ENCODE data around the gene POU6F2.

The POU6F2 gene

DNA sequence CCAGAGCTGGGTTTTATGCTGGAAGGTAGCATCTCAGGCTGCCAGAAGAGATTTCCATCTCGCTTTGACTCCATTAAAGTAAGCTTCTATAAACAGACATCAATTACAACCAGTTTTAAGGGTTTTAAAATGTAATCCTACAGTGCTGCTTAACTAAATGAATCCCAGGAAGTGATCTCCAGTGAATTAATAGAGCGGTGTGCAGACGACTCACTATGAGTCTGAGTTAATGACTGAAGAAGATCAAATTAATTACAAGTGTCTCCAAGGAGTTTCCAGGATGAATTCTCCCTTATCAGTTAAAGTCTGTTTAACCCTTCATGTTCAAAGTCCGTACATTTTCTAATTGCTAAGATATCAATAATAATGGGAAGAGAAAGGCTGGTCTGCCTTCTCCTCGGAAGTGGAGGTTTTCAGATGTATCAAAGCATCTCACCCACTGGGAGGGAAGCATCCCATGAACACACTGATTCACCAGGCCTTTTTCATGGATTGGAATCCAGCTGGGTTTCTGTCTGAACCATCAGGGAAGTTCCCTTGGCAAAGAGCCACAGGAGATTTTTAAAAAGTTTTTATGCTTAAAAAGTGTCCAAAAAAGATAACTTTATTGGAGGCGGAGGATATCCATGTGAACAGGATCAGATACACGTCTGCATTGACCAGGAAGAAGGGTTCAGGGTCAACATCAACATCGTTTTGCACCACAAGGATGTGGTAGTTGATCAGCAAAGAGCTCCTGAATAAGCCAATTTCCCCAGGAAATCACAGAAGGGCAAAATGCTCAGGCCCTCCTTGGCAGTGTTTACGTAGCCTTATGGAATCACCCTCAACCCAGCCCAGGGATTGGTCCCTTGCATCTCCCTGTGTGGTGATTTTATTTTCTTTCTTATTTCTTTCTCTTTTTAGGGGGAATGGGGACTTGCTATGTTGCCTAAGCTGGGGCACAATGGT is 288.2 kb downstream of the POU6F2 start:
- no peak for DNase-seq

- no peak for DNase-seq
These were observed 291.3 kb downstream of the POU6F2 start for GRCh38 chr7:39269034-39269433.

DNA sequence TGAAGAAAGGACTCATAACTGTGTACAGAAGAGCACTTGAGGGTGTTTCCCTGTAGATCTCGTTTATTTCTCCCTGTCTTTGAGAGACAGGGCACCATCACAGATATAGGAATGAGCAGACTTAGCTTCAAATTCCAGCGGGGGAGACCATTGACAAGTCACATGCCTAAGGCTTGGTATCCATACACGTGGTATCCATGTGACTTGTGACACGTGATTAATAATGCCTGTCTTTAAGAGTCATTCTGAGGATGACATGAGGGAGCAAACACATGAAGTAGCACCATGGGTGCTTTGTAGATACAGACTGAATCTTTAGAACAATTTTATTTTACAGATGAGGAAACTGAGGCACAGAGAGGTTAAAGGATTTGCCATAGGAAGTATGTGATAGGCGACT is 292.3 kb downstream of the POU6F2 start:
- DNase-seq, result no peak

DNA sequence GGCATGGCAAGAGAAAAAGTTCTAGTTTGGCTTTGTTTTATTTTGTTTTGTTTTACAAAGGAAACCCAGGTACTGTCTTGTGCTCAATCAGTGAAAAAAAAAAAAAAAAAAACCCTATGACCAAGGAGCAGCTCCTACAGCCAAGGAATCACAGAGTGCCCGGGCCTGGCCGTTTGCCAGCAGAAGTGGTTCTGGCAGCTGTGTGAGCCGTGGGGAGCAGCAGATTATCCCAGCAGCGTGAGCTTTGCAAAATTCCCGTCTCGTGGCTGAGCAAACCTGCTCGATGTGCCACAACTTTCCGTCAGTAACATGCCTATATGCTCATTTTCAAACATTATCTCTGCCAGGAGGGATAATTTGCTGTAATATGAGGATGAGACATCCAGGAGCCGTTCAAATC is 293.7 kb downstream of the POU6F2 start:
- no peak for DNase-seq

- no peak for DNase-seq
These were observed 294.4 kb downstream of the POU6F2 start for GRCh38 chr7:39272111-39272510.

GRCh38 chr7:39272691-39273090 is 295.0 kb downstream of the POU6F2 start:
- no peak for DNase-seq

- DNase-seq, result no peak
These were observed 302.6 kb downstream of the POU6F2 start for GRCh38 chr7:39280337-39280736.

GRCh38 chr7:39285256-39285655 is 307.5 kb downstream of the POU6F2 start:
- DNase-seq, result no peak

- DNase-seq, result no peak
These were observed 310.6 kb downstream of the POU6F2 start for GRCh38 chr7:39288303-39288702.

GRCh38 chr7:39291628-39292410 is 314.1 kb downstream of the POU6F2 start:
- no peak for DNase-seq

DNA sequence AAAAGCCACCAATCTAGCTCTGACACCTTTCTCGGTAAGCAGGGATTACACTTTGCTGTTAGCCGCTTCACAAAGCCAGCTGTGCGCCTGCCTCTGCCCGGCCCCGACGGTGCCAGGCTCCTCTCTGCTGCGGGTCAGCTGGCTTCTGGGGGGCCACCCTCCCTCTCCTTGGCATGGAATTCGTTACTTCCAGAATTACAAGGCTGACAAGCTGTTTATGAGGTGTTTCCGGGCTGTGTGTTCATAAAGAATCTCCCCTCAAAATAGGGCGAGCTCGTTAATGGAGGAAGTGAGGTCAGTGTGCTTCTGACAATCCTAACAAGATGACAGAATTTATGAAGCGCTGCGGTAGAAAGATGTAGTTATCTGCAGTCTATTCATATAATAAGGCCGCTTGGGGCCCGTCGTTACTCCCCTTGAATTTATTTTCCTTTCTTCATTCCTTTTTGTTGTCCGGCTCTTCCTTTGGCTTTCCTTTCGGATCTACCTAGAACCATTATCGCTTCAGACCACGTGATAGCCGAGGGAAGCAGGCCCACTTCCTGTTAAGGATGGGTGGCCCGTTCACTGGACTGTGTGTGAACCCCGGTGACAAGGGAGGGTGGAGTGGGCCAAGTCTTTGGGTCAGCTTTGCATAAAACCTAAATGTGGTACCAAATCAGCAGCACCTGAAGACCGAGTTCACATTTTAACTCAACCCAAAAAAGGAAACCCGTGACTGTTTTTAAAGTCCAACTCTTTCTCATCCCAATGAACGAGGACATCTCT is 315.5 kb downstream of the POU6F2 start:
- DNase-seq, result no peak

DNA sequence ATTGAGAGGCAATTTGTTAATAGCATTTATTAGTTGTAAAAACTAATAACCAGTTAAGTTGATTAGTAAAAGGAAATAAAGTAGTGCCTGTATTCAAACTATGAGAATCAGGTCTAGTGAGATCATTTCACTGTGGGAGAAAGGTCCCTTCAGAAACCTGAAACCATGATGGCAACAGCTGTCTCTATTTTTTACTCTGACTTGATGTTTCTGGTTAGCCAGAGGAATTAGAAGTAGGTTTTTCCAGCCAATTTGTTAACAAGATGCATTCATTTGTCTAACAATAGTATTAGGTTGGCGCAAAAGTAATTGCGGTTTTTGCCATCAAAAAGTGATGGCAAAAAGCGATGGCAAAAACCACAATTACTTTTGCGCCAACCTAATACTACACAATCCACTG is 316.3 kb downstream of the POU6F2 start:
- no peak for DNase-seq

DNA sequence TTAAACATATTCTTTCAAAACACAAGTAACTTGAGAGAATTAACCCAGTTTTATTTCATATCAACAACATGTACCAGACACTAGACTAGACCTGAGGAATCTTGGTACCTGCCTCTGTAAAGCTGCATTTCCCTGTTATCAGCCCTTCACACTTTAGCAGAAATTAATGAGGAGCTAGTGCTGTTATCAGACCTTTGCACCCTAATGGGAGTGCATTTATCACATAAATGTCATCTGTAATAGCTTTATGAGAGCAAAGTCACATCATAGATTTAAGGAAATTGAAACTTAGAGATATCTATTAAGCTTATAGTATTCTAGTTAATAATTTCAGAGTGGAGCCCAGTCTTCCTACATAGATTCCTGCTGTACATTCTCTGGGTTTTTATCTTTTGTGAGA is 318.1 kb downstream of the POU6F2 start:
- DNase-seq, result peak; percentile 25

GRCh38 chr7:39299695-39300094 is 322.0 kb downstream of the POU6F2 start:
- DNase-seq, result no peak

DNA sequence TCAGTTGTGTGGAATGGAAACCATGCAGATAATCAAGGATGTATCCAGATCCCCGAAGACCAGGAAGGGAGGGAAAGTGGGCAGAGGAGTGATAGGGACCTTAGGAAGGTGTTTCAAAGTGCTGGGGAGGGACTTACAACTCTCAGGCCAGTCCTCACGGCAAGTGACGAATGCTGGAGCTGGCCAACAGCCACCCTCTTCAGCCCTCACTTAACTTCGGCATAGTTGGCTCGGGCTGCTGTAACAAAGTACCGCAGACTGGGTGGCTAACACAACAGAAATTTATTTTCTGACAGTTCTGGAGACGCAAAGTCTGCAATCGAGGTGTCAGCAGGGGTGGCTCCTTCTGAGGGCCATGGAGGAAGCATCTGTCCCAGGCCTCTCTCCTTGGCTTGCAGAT is 322.6 kb downstream of the POU6F2 start:
- DNase-seq, result no peak

DNA sequence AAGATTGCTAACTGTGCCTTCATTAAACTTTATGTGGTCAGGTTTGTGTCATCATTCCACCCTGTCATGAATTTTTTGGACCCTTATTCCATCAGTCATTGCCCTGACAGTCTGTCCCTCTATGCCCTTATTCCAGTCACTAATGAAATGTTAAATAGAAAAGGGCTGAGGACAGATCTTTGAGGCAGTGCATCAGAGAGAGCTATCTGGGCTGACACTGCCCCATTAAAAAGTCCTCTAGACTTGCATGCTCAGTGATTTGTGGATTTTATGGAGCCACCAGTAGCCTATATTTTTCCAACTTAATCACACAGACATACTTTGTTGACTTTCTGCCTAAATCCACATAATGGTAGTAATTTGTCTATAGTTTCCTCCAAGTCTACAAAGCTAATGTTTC is 323.8 kb downstream of the POU6F2 start:
- DNase-seq, result no peak

GRCh38 chr7:39304178-39304577 is 326.5 kb downstream of the POU6F2 start:
- no peak for DNase-seq

- no peak for DNase-seq
These were observed 327.1 kb downstream of the POU6F2 start for GRCh38 chr7:39304668-39305405.

DNA sequence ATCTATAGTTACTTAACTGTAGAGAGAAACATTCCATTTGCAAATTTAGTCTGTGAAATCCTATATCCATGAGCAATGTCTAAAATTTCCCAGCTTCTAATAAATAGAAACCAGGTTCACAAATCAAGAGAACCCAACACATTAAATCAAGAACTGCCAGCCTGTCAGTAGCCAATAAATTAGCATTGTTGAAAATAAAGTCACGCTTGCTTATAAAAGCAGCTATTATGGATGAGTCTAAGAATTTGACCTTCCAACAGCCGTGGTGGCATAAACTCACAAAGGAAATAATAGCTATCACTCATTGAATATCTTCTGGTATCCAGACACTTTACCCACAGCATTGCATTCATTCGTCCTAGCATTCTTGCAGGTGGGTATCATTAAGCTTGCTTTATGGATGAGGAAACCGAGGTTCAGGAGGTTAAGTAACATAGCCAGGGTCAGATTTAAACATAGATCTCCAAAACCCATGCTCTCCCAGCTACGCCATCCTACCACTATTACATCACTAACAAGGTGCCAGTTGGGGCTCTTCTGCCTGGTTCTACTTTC is 328.4 kb downstream of the POU6F2 start:
- no peak for DNase-seq

DNA sequence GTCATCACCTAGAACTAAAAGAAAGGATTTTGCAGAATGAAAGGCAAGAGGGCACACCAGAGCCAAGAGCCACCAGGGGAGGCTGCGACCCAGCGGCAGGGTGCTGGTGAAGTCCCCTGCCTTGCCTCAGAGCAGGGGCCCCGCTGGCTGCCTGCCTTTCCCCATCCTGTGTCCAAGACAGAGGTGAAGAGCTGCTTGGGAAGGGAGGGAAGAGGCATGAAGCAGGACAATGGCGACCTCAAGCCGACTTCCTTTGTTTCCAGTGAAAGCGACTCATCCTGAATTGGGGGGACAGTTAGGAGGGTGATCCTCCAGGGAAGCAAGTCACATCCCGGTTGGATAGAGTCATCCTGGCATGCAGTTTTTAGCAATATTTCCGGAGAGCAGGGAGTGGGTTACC is 333.0 kb downstream of the POU6F2 start:
- no peak for DNase-seq

DNA sequence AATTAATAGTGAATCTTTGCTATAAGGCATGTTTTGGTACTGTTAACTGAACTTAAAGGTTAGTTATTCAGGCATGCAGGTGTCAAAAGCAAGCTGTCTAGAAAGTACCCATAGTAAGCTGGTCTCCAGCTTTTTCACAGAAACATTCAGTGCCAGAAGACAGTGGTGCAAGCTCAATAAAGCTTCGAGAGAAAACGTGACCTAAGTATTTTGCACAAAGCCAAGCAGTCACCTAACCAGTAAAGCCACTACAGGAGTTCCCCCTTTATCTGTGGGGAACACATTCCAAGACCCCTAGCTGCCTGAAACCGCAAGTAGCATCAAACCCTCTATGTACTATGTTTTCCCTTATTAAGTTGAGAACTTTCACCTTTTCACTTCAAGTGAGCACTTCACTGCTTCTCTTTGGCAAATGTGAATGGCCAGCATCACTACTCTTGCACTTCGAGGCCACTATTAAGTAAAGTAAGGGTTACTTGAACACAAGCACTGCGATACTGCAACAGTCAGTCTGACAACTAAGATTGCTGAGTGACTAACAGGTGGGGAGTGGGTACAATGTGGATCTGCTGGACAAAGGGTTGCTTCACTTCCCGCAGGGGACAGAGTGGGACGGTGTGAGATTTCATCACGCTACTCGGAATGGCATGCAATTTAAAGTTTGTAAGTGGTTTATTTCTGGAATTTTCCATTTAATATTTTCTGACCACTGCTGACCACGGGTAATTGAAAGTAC is 334.7 kb downstream of the POU6F2 start:
- DNase-seq, result no peak

DNA sequence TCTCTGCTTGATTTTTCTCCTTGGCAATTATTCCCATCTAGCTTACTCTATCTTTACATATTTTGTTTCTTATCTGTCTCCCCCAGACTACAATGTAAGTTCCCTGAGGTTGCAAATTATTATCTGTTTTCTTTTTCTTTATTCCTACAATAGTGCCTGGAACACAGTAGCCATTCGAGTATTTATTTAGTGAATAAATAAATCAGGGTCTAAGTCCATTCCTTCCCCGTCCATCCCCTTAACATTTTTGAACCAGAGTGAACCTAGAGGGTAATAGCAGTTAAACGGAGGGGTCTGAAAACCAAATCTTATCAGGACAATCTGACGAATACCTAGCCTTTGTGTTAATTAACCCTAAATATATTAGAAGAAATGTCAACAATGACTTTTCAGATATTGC is 335.7 kb downstream of the POU6F2 start:
- no peak for DNase-seq

Measured in hematopoietic multipotent progenitor cell treated with erythropoietin and hydrocortisone succinate and interleukin-3 and kit ligand, for 8 days (in vitro differentiated cells).